Activated CD8-positive, alpha-beta memory T cell treated with anti-CD3 and anti-CD28 coated beads, Interleukin-2, amount 10 ng/mL, durations not matched to agents 7 days and 5 days (primary cell): ENCODE results near the gene DPYSL3. TPM values are rescaled to one million over a fixed set of nuclear protein-coding genes. Genes with fewer than 3 reads are reported as not detected.
"Not testable (repeated sequence)": the region's sequence is repeated elsewhere in the genome, so short reads cannot be mapped to it uniquely, and the experiment has no call there.

Experiments
- ATAC-seq: fragments of 150-1000 bp; cut with Tn5 transposase; one replicate; pipeline ENCODE4 v1.10.0; 2021; ENCODE audit warnings: moderate library complexity
- CTCF ChIA-PET: fragments of 350-600 bp; sonication (Branson Sonifier 250); formaldehyde crosslinking; loops from one replicate; lab custom pipeline; 2021; ENCODE audit warnings: antibody characterized with exemption; lab: Charles Lee
- DNase-seq: peaks from one replicate; pipeline ENCODE4 v3.0.0-alpha.2; 2020
- H3K27ac Mint-ChIP-seq: one replicate; pipeline ENCODE4 v1.8.0; 2021; ENCODE audit warnings: mild to moderate bottlenecking, mixed read lengths
- H3K27me3 Mint-ChIP-seq: one replicate; pipeline ENCODE4 v1.8.0; 2021; ENCODE audit warnings: mixed read lengths
- H3K36me3 Mint-ChIP-seq: one replicate; pipeline ENCODE4 v1.8.0; 2021; ENCODE audit warnings: mild to moderate bottlenecking, mixed read lengths
- H3K4me1 Mint-ChIP-seq: one replicate; pipeline ENCODE4 v1.8.0; 2021; ENCODE audit warnings: mixed read lengths
- H3K4me3 Mint-ChIP-seq: one replicate; pipeline ENCODE4 v1.8.0; 2021; ENCODE audit warnings: mild to moderate bottlenecking, moderate library complexity, mixed read lengths
- H3K9me3 Mint-ChIP-seq: one replicate; pipeline ENCODE4 v1.8.0; 2022; ENCODE audit warnings: low read depth, mixed read lengths
- total RNA-seq, 2 experiments: library from RNA; stranded (reverse); gene quantifications; one replicate each; pipeline ENCODE4 v1.2.3, GENCODE V29; 2021

Gene DPYSL3
- total RNA-seq, 2 experiments from 2014 or later, result 0.30 TPM; not detected in 1

DNA sequence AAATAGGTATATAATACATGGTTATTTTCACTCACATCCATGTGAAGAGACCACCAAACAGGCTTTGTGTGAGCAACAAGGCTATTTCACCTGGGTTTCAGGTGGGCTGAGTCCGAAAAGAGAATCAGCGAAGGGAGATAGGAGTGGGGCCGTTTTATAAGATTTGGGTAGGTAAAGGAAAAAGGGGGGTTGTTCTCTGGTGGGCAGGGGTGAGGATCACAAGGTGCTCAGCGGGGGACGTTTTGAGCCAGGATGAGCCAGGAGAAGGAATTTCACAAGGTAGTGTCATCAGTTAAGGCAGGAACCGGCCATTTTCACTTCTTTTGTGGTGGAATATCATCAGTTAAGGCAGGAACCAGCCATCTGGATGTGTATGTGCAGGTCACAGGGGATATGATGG, 142.5 kb downstream of the DPYSL3 start:
- H3K27me3 Mint-ChIP-seq, CTCF ChIA-PET, H3K36me3 Mint-ChIP-seq, ATAC-seq, H3K4me3 Mint-ChIP-seq, H3K9me3 Mint-ChIP-seq, DNase-seq, H3K27ac Mint-ChIP-seq, H3K4me1 Mint-ChIP-seq: not testable (repeated sequence)

DNA sequence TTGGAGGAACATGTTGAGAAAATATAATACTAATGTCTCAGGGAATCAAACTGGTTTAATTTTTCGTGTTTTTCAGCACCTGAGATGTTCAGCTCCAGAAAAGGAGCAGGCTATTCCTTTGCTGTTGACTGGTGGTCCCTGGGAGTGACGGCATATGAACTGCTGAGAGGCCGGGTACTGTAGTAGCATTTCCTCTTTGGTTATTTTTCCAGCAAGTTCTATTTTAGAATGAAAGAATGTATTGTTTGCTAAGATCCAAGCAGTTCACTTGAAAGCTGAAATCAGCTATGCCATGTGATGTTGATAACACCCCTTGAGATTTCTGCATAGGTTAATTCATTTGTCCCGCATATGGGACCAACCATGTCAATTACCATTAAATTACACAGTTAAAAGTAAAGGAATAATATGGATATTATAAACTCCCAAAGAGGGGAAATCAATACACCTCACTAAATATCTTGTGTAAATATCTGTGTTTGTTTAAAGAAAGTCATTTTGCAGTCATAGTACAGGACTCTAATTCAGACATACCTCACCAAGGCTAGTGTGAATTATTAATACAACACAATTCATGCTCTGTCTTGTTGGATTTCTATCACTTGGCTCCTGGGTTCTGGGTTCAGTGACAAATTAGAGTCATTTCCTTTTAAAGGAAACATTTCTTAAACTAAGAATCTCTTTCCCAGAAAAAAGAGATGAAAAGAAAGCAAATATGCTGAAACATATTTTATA, 148.3 kb downstream of the DPYSL3 start:
- no peak for ATAC-seq
- Mint-ChIP-seq H3K36me3 (no peaks in the 10 kb centered on the region), H3K27me3 (no peaks in the 10 kb centered on the region), H3K4me1 (no peaks in the 10 kb centered on the region), H3K4me3 (no peak overlapping the region), H3K27ac (no peak overlapping the region), H3K9me3 (no peaks in the 10 kb centered on the region)
- CTCF ChIA-PET, result no interaction called here
- DNase-seq, result no peak

DNA sequence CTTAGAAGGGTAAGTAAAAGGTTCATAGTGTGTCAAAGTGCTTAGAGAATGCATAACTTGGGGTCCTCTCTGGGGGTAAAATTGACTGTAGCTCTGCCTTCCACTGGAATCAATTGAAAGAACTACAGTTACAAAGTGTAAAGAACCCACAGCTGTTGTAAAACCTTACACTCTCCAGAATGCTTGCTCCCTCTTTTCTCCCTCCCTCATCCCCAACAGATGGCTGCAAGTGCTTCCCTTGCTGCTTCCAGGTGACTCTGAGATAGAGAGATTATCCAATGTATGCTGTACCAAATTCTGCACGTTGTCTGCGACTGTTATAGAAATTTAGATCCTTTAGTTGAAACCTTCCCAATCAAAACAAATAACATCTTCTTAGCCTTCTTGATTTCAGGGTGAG, 149.1 kb downstream of the DPYSL3 start:
- ATAC-seq, result no peak
- H3K27me3 Mint-ChIP-seq, result no peaks in the 10 kb centered on the region
- no peaks in the 10 kb centered on the region for H3K36me3 Mint-ChIP-seq
- CTCF ChIA-PET, result interaction anchor here (0.7 kb wide), 1 partner anchor 63 kb away, joined by 3 read pairs; no protein-coding TSS in a partner anchor
- no peak overlapping the region for H3K27ac Mint-ChIP-seq
- H3K4me1 Mint-ChIP-seq, result no peaks in the 10 kb centered on the region
- no peaks in the 10 kb centered on the region for H3K9me3 Mint-ChIP-seq
- no peak overlapping the region for H3K4me3 Mint-ChIP-seq
- DNase-seq, result no peak

DNA sequence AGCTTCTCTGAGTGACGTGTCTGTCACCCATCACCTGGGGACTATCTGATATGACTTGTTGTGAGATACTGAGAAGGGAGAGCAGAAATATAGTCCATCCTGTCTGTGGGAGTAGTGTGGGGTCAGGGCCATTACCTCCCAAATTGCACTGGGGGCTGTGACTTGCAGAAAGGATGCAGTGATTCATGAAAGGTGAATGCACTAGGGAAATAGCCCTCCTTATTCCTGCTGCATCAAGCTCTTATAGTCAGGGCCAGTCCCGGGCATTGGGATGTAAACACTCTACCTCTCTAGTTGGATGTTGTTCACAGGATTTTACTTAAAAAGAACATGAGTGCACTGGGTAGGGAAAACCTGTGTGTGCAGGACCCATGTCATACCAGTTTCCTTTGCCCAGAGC, 150.3 kb downstream of the DPYSL3 start:
- no peak for ATAC-seq
- DNase-seq, result no peak
- Mint-ChIP-seq H3K27me3 (no peaks in the 10 kb centered on the region), H3K27ac (no peak overlapping the region), H3K4me1 (no peaks in the 10 kb centered on the region), H3K4me3 (no peak overlapping the region), H3K9me3 (no peaks in the 10 kb centered on the region), H3K36me3 (no peaks in the 10 kb centered on the region)
- CTCF ChIA-PET, result no interaction called here

GRCh38 chr5:147359101-147359500, 150.8 kb downstream of the DPYSL3 start:
- DNase-seq (no peak), ATAC-seq (no peak)
- no peaks in the 10 kb centered on the region for H3K27me3 Mint-ChIP-seq
- no peaks in the 10 kb centered on the region for H3K4me1 Mint-ChIP-seq
- no peak overlapping the region for H3K27ac Mint-ChIP-seq
- no peak overlapping the region for H3K4me3 Mint-ChIP-seq
- no peaks in the 10 kb centered on the region for H3K36me3 Mint-ChIP-seq
- no peaks in the 10 kb centered on the region for H3K9me3 Mint-ChIP-seq
- CTCF ChIA-PET, result no interaction called here

DNA sequence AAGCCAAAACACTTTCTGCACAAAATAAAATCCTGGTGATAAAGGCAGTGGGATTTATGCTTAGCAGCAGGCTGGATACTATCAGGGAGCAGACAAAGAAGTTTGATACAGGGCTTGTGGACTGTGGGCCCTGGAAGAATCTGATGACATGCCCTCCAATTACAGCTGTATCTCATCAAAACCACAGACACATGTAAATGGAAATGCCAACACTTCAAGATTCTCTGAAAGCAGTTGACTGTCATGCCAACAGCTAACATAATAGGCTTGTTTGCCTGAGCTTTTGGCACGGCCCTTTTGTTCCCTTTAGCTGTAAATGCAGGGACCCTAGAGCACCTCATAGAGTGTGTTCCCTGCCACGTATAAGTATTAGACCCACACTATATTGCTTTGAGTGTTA, 160.6 kb downstream of the DPYSL3 start:
- CTCF ChIA-PET, result no interaction called here
- Mint-ChIP-seq H3K4me3 (no peak overlapping the region), H3K9me3 (no peaks in the 10 kb centered on the region), H3K27ac (no peak overlapping the region), H3K27me3 (no peaks in the 10 kb centered on the region), H3K36me3 (no peaks in the 10 kb centered on the region), H3K4me1 (no peaks in the 10 kb centered on the region)
- ATAC-seq (no peak), DNase-seq (no peak)

- Mint-ChIP-seq H3K4me1 (no peaks in the 10 kb centered on the region), H3K27me3 (no peaks in the 10 kb centered on the region), H3K27ac (no peak overlapping the region), H3K9me3 (no peaks in the 10 kb centered on the region), H3K4me3 (no peak overlapping the region), H3K36me3 (no peaks in the 10 kb centered on the region)
- DNase-seq (no peak), ATAC-seq (no peak)
- CTCF ChIA-PET, result no interaction called here
These were observed 161.4 kb downstream of the DPYSL3 start for GRCh38 chr5:147348451-147348850.

DNA sequence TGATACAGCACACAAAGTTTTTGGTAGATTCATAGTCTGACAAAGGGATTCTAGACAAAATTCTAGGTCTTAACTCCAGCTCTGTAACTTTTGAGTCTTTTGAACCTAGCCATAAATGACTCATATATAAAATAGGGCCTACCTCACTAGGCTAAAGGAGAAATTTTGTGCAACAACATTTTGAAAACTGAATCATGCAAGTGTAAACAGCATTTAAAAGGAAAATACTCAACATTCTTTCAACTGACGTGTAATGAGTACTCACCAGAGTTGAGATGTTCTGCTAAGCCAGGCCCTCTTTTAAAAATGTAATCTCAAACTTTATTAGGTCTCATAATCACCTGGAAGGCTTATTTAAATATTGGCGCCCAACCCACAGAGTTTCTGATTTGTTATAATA, 161.8 kb downstream of the DPYSL3 start:
- Mint-ChIP-seq H3K4me3 (no peak overlapping the region), H3K27me3 (no peaks in the 10 kb centered on the region), H3K9me3 (no peaks in the 10 kb centered on the region), H3K27ac (no peak overlapping the region), H3K4me1 (no peaks in the 10 kb centered on the region), H3K36me3 (no peaks in the 10 kb centered on the region)
- DNase-seq (no peak), ATAC-seq (no peak)
- CTCF ChIA-PET, result no interaction called here

DNA sequence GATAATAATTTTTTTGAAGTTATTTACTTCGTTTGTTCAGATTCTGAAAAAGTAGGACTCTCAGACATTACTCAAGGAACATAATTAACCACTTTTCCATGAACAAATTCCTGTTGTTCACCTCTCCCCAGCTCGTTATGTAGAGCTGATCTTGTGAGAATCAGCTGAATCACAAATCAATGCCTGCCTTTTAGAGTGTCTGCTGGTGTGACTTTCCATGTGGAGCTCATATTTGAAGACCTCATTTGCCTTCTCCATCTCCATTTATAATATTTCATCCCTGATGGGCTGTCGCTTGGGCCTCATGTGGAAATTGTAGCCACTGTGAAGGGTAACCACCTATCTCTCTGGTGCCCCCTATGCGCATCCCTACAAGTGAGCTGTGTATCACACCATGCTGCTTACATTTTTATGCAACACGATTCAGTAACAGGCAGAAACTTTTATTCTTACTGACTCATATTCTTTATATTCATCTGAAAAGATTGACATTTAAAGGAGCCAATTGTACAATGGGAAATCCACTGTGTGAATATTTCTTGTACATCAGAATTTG, 163.8 kb downstream of the DPYSL3 start:
- H3K9me3 Mint-ChIP-seq, result no peaks in the 10 kb centered on the region
- DNase-seq (no peak), ATAC-seq (no peak)
- CTCF ChIA-PET, result no interaction called here
- H3K27ac Mint-ChIP-seq, result no peak overlapping the region
- H3K27me3 Mint-ChIP-seq, result no peaks in the 10 kb centered on the region
- no peaks in the 10 kb centered on the region for H3K36me3 Mint-ChIP-seq
- no peak overlapping the region for H3K4me3 Mint-ChIP-seq
- H3K4me1 Mint-ChIP-seq, result no peaks in the 10 kb centered on the region

DNA sequence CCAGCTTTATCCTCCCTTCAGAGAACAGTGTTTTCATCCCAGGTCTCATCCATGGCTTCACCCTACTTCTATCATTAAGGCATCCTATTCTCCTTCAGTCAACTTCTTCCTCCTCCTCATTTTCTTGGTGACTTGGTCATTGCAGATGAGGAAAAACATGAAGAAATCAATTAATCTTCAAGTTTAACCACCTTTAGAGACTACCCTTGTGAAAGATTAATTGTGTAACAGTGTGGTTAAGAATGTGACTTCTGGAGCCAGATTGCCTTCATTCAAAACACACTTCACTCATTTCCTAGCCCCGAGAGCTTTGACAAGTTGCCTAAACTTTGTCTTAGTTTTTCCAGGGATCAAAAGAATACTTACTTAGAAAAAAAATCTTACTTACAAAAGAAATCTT, 165.0 kb downstream of the DPYSL3 start:
- Mint-ChIP-seq H3K27me3 (no peaks in the 10 kb centered on the region), H3K27ac (no peak overlapping the region), H3K4me1 (no peaks in the 10 kb centered on the region), H3K36me3 (no peaks in the 10 kb centered on the region), H3K9me3 (no peaks in the 10 kb centered on the region), H3K4me3 (no peak overlapping the region)
- ATAC-seq (no peak), DNase-seq (no peak)
- CTCF ChIA-PET, result no interaction called here

GRCh38 chr5:147341345-147341744, 168.5 kb downstream of the DPYSL3 start:
- CTCF ChIA-PET, result no interaction called here
- H3K27me3 Mint-ChIP-seq, result no peaks in the 10 kb centered on the region
- no peak overlapping the region for H3K4me3 Mint-ChIP-seq
- no peaks in the 10 kb centered on the region for H3K9me3 Mint-ChIP-seq
- ATAC-seq, result no peak
- no peaks in the 10 kb centered on the region for H3K36me3 Mint-ChIP-seq
- no peak overlapping the region for H3K27ac Mint-ChIP-seq
- DNase-seq, result no peak
- no peaks in the 10 kb centered on the region for H3K4me1 Mint-ChIP-seq

GRCh38 chr5:147340941-147341340, 168.9 kb downstream of the DPYSL3 start:
- CTCF ChIA-PET, result no interaction called here
- no peak overlapping the region for H3K27ac Mint-ChIP-seq

More at GRCh38 chr5:147340941-147341340, 168.9 kb downstream of the DPYSL3 start:
- H3K9me3 Mint-ChIP-seq, result no peaks in the 10 kb centered on the region
- H3K4me3 Mint-ChIP-seq, result no peak overlapping the region
- H3K4me1 Mint-ChIP-seq, result no peaks in the 10 kb centered on the region
- H3K27me3 Mint-ChIP-seq, result no peaks in the 10 kb centered on the region
- ATAC-seq (no peak), DNase-seq (no peak)
- no peaks in the 10 kb centered on the region for H3K36me3 Mint-ChIP-seq
